Stimulated activated naive B cell treated with anti-CD40 and anti-IgM and Interleukin-4, amounts not matched to agents 10 μg/mL and 1 μg/mL and 100 μg/mL, for 72 hours (primary cell): ENCODE measurements around the gene SPIN3.
A peak's percentile ranks its signal among the peaks of the same experiment; 100 is the strongest.
"Not testable (repeated sequence)": the region's sequence is repeated elsewhere in the genome, so short reads cannot be mapped to it uniquely, and the experiment has no call there.

Source experiments
- ATAC-seq, 2 donors: fragments of 150-1000 bp; cut with Tn5 transposase; replicated peaks; 2 replicates each; pipeline ENCODE4 v1.10.0; 2021; ENCODE audit warnings: moderate library complexity in 1 of 2
- DNase-seq: peaks from one replicate; pipeline ENCODE4 v3.0.0; 2021
- H3K27ac Mint-ChIP-seq: one replicate; pipeline ENCODE4 v1.8.0; 2022; ENCODE audit warnings: mild to moderate bottlenecking, mixed read lengths
- H3K27me3 Mint-ChIP-seq, 2 donors: one replicate each; pipeline ENCODE4 v1.8.0; 2022; ENCODE audit warnings: mixed read lengths in 2 of 2
- H3K36me3 Mint-ChIP-seq, 2 donors: one replicate each; pipeline ENCODE4 v1.8.0; 2022; ENCODE audit warnings: mixed read lengths in 2 of 2, mild to moderate bottlenecking in 1 of 2
- H3K4me1 Mint-ChIP-seq, 2 donors: one replicate each; pipeline ENCODE4 v1.8.0; 2022; ENCODE audit warnings: mixed read lengths in 2 of 2, mild to moderate bottlenecking in 1 of 2
- H3K4me3 Mint-ChIP-seq, 2 donors: one replicate each; pipeline ENCODE4 v1.8.0; 2022; ENCODE audit warnings: mild to moderate bottlenecking in 2 of 2, mixed read lengths in 2 of 2, moderate library complexity in 1 of 2
- H3K9me3 Mint-ChIP-seq, 2 donors: one replicate each; pipeline ENCODE4 v1.8.0; 2022; ENCODE audit warnings: mixed read lengths in 2 of 2, mild to moderate bottlenecking in 1 of 2

The SPIN3 gene

DNA sequence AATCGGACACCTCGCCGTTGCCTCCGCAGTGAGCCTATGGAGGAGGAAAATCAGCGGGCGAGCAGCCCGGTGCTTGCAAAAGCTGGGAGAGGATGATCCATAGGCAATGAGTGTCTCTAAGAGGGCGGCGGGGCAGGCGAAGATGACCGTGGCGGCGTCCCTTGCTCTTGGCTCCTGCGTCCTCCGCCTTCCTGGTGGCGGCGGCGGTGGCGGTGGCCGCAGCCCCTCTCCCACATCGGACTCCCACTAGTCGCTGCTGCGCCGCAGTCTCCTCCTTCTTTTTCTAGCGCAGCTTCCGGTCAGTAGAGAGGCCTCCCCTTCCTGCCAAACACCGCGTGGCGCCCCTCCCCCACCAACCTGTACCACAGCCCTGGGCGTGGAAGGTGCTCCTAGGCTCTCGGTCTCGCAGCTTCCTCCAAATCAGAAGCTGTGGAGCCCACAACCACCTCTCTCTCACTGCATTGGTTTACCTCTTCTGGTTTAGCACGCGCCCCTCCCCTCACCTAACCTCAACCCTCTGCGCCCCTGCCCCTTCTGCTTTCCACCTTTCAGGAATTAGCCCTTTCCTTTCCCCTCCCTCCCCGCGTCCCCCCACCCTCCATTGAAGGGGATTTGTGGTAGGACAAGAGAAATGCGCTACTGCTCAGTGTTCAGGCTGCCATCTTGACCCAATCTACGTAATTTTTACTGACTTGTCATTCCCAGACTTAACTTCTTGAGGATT, at the start of gene SPIN3:
SPIN3 (minus strand) TSS at position 271 of the 724 bp plus-strand sequence. CDS start 594 bp downstream, outside the sequence.
- DNase-seq (peak; percentile 52), ATAC-seq (peak; percentile 96)
- peak within 1 kb of the TSS; percentile 89 for H3K27ac Mint-ChIP-seq
- H3K27me3 Mint-ChIP-seq = peaks cover 23 to 47% of the 10 kb centered on the region in 2 donors
- peaks cover 7 to 13% of the 10 kb centered on the region in 2 donors for H3K36me3 Mint-ChIP-seq
- H3K9me3 Mint-ChIP-seq = no peaks in the 10 kb centered on the region
- peak within 1 kb of the TSS; percentile 90 to 94 for H3K4me3 Mint-ChIP-seq
- peaks cover 4 to 22% of the 10 kb centered on the region in 2 donors for H3K4me1 Mint-ChIP-seq

DNA sequence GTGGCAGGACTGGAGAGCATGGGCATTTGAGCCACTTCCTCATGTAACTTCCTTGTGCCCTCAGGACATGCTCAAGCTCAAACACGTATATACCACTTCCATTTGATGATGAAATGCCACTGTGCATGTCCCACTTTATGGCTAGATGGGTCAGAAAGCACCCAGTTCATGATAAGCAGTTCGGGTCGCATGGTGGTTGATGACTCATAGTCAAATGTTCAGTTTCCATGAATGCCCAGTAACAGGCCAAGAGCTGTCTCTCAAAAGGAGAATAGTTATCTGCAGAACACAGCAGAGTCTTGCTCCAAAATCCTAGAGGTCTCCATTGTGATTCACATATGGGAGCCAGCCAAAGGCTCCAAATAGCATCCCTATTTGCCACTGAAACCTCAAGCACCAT, 48.9 kb upstream of the SPIN3 start:
- DNase-seq (no peak), ATAC-seq (no peak)
- H3K27ac Mint-ChIP-seq = no peak overlapping the region
- no peaks in the 10 kb centered on the region for H3K9me3 Mint-ChIP-seq
- no peaks in the 10 kb centered on the region for H3K4me1 Mint-ChIP-seq
- peaks cover 6 to 54% of the 10 kb centered on the region in 2 donors for H3K27me3 Mint-ChIP-seq
- no peak overlapping the region for H3K4me3 Mint-ChIP-seq
- H3K36me3 Mint-ChIP-seq = no peaks in the 10 kb centered on the region

DNA sequence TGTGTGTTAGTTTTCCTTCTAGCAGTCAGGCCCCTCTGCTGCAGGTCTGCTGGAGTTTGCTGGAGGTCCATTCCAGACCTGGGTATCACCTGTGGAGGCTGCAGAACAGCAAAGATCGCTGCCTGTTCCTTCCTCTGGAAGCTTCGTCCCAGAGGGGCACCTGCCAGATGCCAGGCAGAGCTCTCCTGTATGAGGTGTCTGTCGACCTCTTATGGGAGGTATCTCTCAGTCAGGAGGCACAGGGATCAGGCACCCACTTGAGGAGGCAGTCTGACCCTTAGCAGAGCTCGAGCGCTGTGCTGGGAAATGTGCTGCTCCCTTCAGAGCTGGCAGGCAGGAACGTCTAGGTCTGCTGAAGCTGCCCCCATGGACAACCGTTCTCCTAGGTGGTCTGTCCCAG, 41.9 kb upstream of the SPIN3 start:
- not testable (repeated sequence) for ATAC-seq, H3K4me3 Mint-ChIP-seq, H3K9me3 Mint-ChIP-seq, DNase-seq, H3K27ac Mint-ChIP-seq, H3K36me3 Mint-ChIP-seq, H3K4me1 Mint-ChIP-seq
- H3K27me3 Mint-ChIP-seq = peaks cover 0 to 28% of the 10 kb centered on the region in 2 donors

DNA sequence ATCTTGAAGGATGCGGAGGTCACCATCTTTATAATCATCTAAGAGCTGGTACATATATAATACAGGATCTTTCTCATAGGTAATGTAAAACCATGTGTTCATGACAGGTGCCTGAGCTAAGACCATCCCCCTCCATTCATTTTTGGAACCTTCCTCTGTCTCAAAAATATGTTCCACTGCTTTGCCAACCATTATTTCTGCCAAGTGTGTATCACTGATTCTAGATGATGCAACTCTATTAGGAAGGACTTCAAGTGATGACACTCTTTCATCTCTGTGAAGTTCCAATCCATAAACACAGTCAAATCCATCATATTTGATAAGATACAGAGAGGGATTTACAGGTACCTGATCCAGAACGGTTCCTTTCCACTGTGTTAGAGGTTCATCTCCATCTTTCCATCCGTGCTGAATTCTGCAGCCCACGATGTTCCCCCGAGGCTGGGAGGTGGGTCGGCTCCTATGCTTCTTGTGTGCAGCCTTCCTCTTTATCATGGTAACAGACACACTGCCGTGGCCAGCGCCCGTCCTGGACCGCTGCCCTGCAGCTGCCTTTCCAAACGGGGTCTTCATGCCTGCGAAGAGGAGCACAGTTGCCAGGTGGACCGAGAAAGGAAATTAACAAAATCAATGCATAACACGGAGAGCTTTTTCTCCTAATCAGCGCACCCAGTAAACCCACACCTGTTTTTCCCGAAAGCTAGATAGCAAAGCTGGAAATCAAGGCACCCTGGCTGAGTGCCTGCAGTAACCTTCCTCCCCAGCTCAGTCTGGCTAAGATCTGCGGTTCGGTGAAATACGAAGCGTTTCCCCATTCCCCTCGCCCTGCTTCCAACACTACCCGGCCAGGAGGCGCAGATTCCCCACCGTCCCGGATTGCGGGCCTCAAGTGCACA, 718 bp downstream of the SPIN3 start:
- Mint-ChIP-seq H3K4me3 (peak overlapping the region; percentile 90 to 94), H3K36me3 (peaks cover 7 to 13% of the 10 kb centered on the region in 2 donors), H3K9me3 (no peaks in the 10 kb centered on the region), H3K4me1 (peaks cover 4 to 22% of the 10 kb centered on the region in 2 donors), H3K27me3 (peaks cover 23 to 47% of the 10 kb centered on the region in 2 donors), H3K27ac (peak overlapping the region; percentile 68)
- ATAC-seq = peak; percentile 17 to 38
- DNase-seq = no peak

DNA sequence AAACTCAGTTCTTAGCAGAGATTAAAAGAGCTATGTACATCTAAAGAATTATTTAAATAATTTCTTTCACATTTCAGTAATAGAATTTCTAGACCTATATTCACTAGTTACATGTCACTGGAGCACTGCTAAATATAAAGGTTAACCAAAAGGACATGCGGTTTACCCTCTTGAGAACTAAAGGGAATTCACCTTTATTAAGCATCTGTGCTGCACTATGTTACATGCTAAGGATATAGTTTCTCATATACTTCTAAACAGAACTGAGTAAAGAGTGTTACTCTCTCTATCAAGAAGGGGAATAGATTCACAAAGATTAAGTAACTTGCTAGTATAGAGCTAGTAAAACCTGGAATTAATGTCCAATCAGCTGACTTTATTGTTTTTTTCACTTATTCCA, 7.6 kb downstream of the SPIN3 start:
- no peaks in the 10 kb centered on the region for H3K9me3 Mint-ChIP-seq
- H3K4me1 Mint-ChIP-seq = peaks cover 6 to 10% of the 10 kb centered on the region in 2 donors
- peak overlapping the region; percentile 26 for H3K27ac Mint-ChIP-seq
- H3K4me3 Mint-ChIP-seq = no peak overlapping the region
- peaks cover 6 to 16% of the 10 kb centered on the region in 2 donors for H3K27me3 Mint-ChIP-seq
- H3K36me3 Mint-ChIP-seq = peaks cover 5 to 11% of the 10 kb centered on the region in 2 donors
- ATAC-seq (peak in 1 of 2 donors; percentile 65), DNase-seq (no peak)

DNA sequence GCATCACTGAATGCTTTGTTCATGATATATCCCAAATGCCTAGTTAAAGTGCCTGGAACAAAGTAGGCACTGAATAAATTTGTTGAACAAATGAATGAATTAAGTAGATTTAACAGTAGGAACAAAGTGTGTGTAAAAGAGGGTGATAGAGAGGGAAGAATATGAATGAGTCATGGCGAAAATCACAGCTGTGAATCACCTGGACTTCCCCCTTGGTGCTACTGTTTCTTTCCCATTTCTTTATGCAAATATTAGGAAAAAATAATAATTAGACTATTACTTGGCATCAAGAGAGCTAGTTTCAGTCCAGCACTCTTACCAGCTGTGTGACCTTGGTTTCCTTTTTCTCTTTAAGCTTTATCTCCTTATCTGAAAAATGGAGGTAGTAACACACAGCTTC, 9.2 kb downstream of the SPIN3 start:
- Mint-ChIP-seq H3K4me3 (no peak overlapping the region), H3K4me1 (peaks cover 4 to 5% of the 10 kb centered on the region in 2 donors), H3K36me3 (peaks cover 2 to 7% of the 10 kb centered on the region in 2 donors), H3K9me3 (no peaks in the 10 kb centered on the region), H3K27me3 (peaks cover 0 to 7% of the 10 kb centered on the region in 2 donors), H3K27ac (no peak overlapping the region)
- DNase-seq (no peak), ATAC-seq (peak in 1 of 2 donors; percentile 74)

DNA sequence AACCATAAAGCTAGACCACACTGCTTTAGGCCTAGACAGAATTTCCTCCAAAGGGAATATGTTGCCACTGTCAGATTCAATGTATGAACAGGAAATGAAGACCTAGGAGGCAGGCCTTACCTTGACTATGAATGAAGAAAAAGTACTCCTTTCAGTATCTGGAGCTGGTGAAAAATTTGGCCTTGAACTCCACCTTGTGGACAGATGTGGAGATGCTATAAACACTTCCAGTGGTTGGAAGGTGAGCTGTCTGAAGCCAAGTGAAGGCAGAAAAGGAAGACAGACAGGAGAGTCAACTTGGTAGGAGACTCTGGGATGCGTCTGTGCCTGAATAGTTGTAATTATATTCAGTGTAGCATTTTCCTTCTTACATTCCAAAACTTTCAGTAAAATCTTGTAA, 17.2 kb downstream of the SPIN3 start:
- no peak overlapping the region for H3K27ac Mint-ChIP-seq
- peak; percentile 34 for DNase-seq
- H3K27me3 Mint-ChIP-seq = peaks cover 0 to 4% of the 10 kb centered on the region in 2 donors
- peak; percentile 70 to 90 for ATAC-seq
- H3K4me3 Mint-ChIP-seq = no peak overlapping the region
- H3K9me3 Mint-ChIP-seq = no peaks in the 10 kb centered on the region
- H3K4me1 Mint-ChIP-seq = no peaks in the 10 kb centered on the region
- H3K36me3 Mint-ChIP-seq = peaks cover 0 to 3% of the 10 kb centered on the region in 2 donors

DNA sequence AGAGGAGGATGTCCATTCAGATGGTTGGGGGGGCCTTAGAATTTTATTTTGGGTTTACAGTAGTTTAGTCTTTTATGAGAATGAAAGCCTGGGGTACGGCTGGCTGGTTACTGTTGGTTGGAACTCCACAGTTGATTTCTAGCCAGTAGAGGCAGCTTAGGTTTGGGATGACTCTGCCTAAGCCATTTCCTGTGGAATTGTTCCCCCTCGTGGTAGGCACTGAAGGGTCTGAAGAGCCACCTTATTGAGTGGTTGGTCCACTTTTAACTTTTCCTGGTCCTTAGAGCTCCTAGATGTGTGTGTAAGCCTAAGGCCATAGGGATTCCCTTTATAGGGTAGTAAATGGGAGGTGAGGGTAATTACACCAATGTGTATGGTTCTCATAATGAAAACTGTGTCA, 19.7 kb downstream of the SPIN3 start:
- H3K4me1 Mint-ChIP-seq = no peaks in the 10 kb centered on the region
- peaks cover 0 to 4% of the 10 kb centered on the region in 2 donors for H3K27me3 Mint-ChIP-seq
- no peaks in the 10 kb centered on the region for H3K9me3 Mint-ChIP-seq
- H3K36me3 Mint-ChIP-seq = peaks cover 0 to 3% of the 10 kb centered on the region in 2 donors
- ATAC-seq (peak in 1 of 2 donors; percentile 63), DNase-seq (no peak)
- H3K4me3 Mint-ChIP-seq = no peak overlapping the region
- no peak overlapping the region for H3K27ac Mint-ChIP-seq

DNA sequence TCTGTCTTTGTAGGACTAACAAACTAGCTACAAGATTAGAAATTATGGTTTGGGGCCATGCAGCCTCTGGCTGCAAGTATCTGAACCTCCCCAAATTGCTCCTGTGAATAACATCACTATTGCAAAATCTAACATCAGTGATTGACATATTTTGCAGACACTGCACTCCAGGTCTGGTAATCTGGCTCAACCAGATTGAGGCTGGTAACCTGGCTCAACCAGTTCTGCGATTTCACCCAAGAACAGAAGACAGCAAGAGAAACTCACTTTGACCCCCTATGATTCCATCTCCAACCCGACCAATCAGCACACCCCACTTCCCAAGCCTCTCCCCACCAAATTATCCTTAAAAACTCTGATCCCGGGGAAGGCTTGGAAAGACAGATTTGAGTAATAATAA, 20.9 kb downstream of the SPIN3 start:
- Mint-ChIP-seq H3K9me3 (no peaks in the 10 kb centered on the region), H3K4me3 (no peak overlapping the region), H3K27ac (no peak overlapping the region), H3K27me3 (no peaks in the 10 kb centered on the region), H3K36me3 (no peaks in the 10 kb centered on the region), H3K4me1 (no peaks in the 10 kb centered on the region)
- no peak for DNase-seq
- ATAC-seq = no peak

DNA sequence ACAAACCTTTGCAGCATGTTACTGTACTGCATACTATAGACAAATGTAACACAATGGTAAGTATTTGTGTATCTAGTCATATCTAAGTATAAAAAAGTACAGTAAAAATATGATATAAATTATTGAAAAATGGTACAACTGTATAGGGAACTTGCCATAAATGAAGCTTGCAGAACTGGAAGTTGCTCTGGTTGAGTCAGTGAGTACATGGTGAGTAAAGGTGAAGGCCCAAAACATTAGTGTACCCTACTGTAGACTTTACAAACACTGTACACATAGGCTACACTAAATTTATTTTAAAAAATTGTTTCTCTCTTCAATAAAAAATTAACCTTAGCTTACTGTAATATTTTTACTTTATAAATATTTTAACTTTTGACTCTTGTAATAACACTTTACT, 25.8 kb downstream of the SPIN3 start:
- Mint-ChIP-seq H3K27ac (no peak overlapping the region), H3K27me3 (peaks cover 0 to 6% of the 10 kb centered on the region in 2 donors), H3K4me3 (no peak overlapping the region), H3K4me1 (no peaks in the 10 kb centered on the region), H3K9me3 (no peaks in the 10 kb centered on the region), H3K36me3 (peaks cover 1 to 5% of the 10 kb centered on the region in 2 donors)
- DNase-seq (no peak), ATAC-seq (no peak)

DNA sequence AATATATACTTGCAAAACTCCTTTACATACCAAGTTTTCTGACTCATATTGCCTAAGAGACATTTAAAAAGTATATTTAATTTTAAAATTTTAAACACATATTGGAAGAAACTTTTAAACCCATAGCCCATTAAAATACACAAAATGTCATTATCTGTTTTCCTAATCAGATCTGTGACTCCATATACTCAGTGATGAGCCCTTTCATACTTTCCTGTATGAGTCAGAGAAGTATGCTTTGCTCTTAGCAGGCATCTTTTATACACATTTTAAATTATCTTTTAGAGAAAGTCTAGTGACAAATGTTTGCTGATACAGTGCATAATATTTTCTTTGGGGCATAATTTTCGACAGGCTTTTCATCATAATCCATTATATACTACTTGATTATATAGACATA, 26.4 kb downstream of the SPIN3 start:
- Mint-ChIP-seq H3K27ac (no peak overlapping the region), H3K4me1 (no peaks in the 10 kb centered on the region), H3K27me3 (peaks cover 0 to 6% of the 10 kb centered on the region in 2 donors), H3K9me3 (no peaks in the 10 kb centered on the region), H3K36me3 (peaks cover 1 to 5% of the 10 kb centered on the region in 2 donors), H3K4me3 (no peak overlapping the region)
- DNase-seq (no peak), ATAC-seq (no peak)

DNA sequence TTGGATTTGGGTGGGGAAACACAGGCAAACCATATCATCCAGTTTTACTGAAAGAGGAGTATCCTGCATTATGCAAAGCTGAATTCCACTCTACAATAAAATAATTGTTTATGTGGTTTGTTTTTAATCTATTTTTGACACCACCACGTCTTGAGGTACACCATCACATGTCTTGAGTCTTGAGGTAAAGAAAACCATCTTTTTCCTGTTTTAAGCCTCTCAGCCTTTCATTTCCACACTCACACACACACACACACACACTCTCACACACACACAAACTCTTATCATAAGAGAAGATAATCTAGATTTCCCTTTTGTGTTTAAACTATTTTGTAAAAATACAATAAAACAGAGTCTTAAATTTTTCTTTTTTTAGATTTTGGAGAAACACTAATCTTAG, 32.0 kb downstream of the SPIN3 start:
- Mint-ChIP-seq H3K27ac (no peak overlapping the region), H3K4me1 (no peaks in the 10 kb centered on the region), H3K4me3 (no peak overlapping the region), H3K36me3 (peaks cover 1 to 9% of the 10 kb centered on the region in 2 donors), H3K9me3 (no peaks in the 10 kb centered on the region), H3K27me3 (peaks cover 0 to 8% of the 10 kb centered on the region in 2 donors)
- DNase-seq (no peak), ATAC-seq (no peak)

DNA sequence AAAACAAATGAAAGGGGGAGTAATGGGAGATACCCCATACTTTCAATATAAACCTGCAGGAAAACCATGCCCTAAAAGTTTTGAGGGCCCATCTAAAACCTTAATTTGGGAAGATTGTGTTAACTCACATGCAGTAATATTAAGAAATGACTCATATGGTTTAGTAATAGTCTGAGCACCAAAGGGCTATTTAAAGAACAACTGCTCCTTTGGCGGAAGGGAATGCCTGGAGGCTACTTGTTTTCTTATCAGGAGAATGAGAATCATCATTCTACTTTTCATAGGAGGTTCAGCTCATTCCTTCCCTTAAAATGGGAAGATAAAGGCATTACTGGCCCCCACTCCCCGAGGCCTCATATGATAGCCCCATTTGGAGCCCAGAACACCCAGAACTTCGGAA, 47.6 kb downstream of the SPIN3 start:
- H3K27me3 Mint-ChIP-seq = peaks cover 6 to 21% of the 10 kb centered on the region in 2 donors
- no peaks in the 10 kb centered on the region for H3K4me1 Mint-ChIP-seq
- peaks cover 0 to 5% of the 10 kb centered on the region in 2 donors for H3K9me3 Mint-ChIP-seq
- H3K4me3 Mint-ChIP-seq = no peak overlapping the region
- no peaks in the 10 kb centered on the region for H3K36me3 Mint-ChIP-seq
- no peak for ATAC-seq
- no peak overlapping the region for H3K27ac Mint-ChIP-seq
- no peak for DNase-seq

DNA sequence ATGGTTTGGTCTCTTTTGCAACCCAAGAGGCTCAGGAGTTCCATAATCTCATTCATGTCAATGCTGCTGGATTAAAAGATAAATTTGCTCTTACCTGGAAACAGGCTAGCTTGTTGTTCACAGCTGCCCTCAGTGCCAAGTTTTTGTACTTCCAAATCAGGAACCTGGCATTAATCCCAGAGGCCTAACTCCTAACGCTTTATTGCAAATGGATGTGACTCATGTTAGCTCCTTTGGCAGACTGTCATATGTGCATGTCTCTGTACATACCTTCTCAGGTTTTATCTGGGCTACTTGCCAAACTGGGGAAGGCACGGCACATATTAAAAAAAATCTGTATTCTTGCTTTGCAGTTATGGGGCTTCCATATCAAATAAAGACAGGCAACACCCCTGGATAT, 49.1 kb downstream of the SPIN3 start:
- H3K4me3 Mint-ChIP-seq, ATAC-seq, H3K9me3 Mint-ChIP-seq, H3K4me1 Mint-ChIP-seq, H3K27ac Mint-ChIP-seq, H3K36me3 Mint-ChIP-seq, DNase-seq: not testable (repeated sequence)
- peaks cover 0 to 13% of the 10 kb centered on the region in 2 donors for H3K27me3 Mint-ChIP-seq
